ENCODE measurements around the gene TBC1D22A.

The TBC1D22A gene

GRCh38 chr22:46906326-46907045, 144.0 kb downstream of the TBC1D22A start:
- no peak overlapping the region for H3K9ac ChIP-seq (ENCODE audit: low read length)

DNA sequence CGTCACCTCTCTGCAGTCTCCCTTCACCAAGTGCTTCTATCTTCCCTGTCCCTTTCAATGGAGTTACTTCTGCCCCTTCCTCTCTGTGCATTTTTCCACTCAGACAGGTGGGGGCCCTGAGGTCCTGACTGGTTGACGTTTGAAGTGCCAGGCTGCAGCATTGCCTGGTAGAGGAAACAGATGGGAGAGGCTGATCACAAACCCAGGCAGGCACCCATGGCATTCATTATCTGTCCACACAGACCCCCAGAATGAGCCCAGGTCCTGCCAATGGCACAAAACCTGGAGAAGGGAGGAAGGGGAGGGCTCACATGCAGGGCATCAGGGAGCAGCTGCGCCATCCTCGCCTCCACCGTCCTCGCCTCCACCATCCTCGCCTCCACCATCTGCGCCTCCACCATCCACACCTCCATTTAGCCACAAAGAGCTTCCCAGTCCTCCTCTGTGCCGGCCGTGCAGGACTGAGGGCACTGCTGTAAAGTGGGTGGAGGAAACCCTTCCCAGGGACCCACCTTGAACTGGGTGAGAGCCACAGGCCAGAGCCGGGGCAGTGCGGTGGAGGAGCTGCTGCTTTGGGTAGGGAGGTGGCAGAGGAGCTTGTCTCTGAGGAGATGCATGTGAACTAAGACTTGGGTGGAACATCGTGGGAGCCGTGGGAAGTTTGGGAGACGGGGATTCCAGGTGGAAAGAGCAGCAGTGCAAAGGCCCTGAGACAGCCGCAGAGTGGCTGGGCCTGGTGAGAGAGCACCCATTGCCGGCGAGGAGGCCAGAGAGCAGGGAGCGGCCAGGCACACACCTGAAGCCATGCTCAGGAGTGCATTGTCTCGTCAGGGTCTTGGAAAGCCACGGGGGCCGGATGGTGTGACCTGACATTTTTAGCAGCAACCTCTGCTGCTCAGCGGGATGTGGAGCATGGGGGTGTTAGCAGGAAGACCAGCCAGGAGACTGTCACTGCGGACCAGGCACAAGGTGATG, 145.1 kb downstream of the TBC1D22A start:
- no peaks in the 10 kb centered on the region for H3F3A ChIP-seq (ENCODE audit: insufficient read depth, low read length)
- no peaks in the 10 kb centered on the region for H3K79me2 ChIP-seq (ENCODE audit: insufficient read depth, low read length)
- H2AFZ ChIP-seq (ENCODE audit: low read length): no peak overlapping the region
- no peaks in the 10 kb centered on the region for H3K9me3 ChIP-seq (ENCODE audit: low read length)
- H3K4me1 ChIP-seq (ENCODE audit: insufficient read depth, low read length, severe bottlenecking): peaks cover 13% of the 10 kb centered on the region
- no peak overlapping the region for H3K27ac ChIP-seq (ENCODE audit: low read depth, low read length, poor library complexity, severe bottlenecking)
- H4K20me1 ChIP-seq (ENCODE audit: insufficient read depth, low read length): no peaks in the 10 kb centered on the region
- H3K4me3 ChIP-seq (ENCODE audit: low read depth, low read length, poor library complexity, severe bottlenecking): no peak overlapping the region
- no peak overlapping the region for H3K9ac ChIP-seq (ENCODE audit: low read length)
- no peaks in the 10 kb centered on the region for H3K27me3 ChIP-seq (ENCODE audit: insufficient read depth, low read length)
- no peaks in the 10 kb centered on the region for H3K9me2 ChIP-seq (ENCODE audit: low read depth, low read length)
- peaks cover 6% of the 10 kb centered on the region; the same call in 1 of the 2 replicates for H3K36me3 ChIP-seq (ENCODE audit: insufficient read depth, low read length)
- TF ChIP-seq, protein P1, sequence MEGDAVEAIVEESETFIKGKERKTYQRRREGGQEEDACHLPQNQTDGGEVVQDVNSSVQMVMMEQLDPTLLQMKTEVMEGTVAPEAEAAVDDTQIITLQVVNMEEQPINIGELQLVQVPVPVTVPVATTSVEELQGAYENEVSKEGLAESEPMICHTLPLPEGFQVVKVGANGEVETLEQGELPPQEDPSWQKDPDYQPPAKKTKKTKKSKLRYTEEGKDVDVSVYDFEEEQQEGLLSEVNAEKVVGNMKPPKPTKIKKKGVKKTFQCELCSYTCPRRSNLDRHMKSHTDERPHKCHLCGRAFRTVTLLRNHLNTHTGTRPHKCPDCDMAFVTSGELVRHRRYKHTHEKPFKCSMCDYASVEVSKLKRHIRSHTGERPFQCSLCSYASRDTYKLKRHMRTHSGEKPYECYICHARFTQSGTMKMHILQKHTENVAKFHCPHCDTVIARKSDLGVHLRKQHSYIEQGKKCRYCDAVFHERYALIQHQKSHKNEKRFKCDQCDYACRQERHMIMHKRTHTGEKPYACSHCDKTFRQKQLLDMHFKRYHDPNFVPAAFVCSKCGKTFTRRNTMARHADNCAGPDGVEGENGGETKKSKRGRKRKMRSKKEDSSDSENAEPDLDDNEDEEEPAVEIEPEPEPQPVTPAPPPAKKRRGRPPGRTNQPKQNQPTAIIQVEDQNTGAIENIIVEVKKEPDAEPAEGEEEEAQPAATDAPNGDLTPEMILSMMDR (IDR thresholded peaks at IDR 0.05; ENCODE audit: low read length): no peak
- TF ChIP-seq EZH2 (IDR thresholded peaks at IDR 0.05; ENCODE audit: borderline replicate concordance, low read length): no peak
- H3K4me2 ChIP-seq (ENCODE audit: low read length): no peak overlapping the region

More at GRCh38 chr22:46906326-46907045, 144.0 kb downstream of the TBC1D22A start:
- Histone ChIP-seq H3K9me3 (ENCODE audit: low read length) (no peaks in the 10 kb centered on the region), H3K4me3 (ENCODE audit: low read depth, low read length, poor library complexity, severe bottlenecking) (no peak overlapping the region), H3K4me2 (ENCODE audit: low read length) (no peak overlapping the region), H3K4me1 (ENCODE audit: insufficient read depth, low read length, severe bottlenecking) (peaks cover 21% of the 10 kb centered on the region), H3F3A (ENCODE audit: insufficient read depth, low read length) (no peaks in the 10 kb centered on the region), H3K79me2 (ENCODE audit: insufficient read depth, low read length) (no peaks in the 10 kb centered on the region), H3K27ac (ENCODE audit: low read depth, low read length, poor library complexity, severe bottlenecking) (no peak overlapping the region), H3K27me3 (ENCODE audit: insufficient read depth, low read length) (no peaks in the 10 kb centered on the region), H2AFZ (ENCODE audit: low read length) (no peak overlapping the region), H4K20me1 (ENCODE audit: insufficient read depth, low read length) (no peaks in the 10 kb centered on the region), H3K9me2 (ENCODE audit: low read depth, low read length) (no peaks in the 10 kb centered on the region), H3K36me3 (ENCODE audit: insufficient read depth, low read length) (peaks cover 16% of the 10 kb centered on the region; the same call in 1 of the 2 replicates)
- TF ChIP-seq EZH2 (IDR thresholded peaks at IDR 0.05; ENCODE audit: borderline replicate concordance, low read length): no peak
- TF ChIP-seq, protein P1 (IDR thresholded peaks at IDR 0.05; ENCODE audit: low read length): no peak

DNA sequence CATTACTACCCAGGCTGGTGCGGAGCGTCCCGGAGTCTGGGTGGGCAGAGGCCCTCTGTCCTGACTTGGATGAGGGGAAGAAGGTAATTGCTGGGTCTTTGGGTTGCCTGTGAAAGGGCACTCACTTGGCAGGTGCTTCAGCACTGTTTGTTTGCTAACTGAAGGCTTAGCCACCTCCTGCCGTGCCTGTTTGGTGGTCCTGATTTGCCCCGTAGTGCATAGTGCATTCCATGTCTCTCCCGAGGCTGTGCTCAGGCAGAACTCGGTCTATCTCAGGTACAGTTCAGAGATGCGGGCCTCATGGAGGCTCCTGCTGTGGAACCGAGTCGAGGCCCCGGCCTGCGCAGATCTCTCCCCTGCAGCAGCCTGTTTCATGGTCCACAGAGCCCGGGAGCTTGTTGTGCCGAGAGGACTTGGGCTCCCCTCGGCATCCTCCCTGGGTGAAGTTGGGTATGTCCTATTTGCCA, 146.2 kb downstream of the TBC1D22A start:
- H4K20me1 ChIP-seq (ENCODE audit: insufficient read depth, low read length): no peaks in the 10 kb centered on the region
- H3K9me2 ChIP-seq (ENCODE audit: low read depth, low read length): no peaks in the 10 kb centered on the region
- peaks cover 11% of the 10 kb centered on the region; the same call in 1 of the 2 replicates for H3K36me3 ChIP-seq (ENCODE audit: insufficient read depth, low read length)
- H3K4me2 ChIP-seq (ENCODE audit: low read length): no peak overlapping the region
- H3K4me1 ChIP-seq (ENCODE audit: insufficient read depth, low read length, severe bottlenecking): peaks cover 1% of the 10 kb centered on the region
- no peaks in the 10 kb centered on the region for H3F3A ChIP-seq (ENCODE audit: insufficient read depth, low read length)
- no peaks in the 10 kb centered on the region for H3K9me3 ChIP-seq (ENCODE audit: low read length)
- no peaks in the 10 kb centered on the region for H3K79me2 ChIP-seq (ENCODE audit: insufficient read depth, low read length)
- no peak overlapping the region for H3K9ac ChIP-seq (ENCODE audit: low read length)
- TF ChIP-seq, protein P1 (IDR thresholded peaks at IDR 0.05; ENCODE audit: low read length): no peak
- TF ChIP-seq EZH2 (IDR thresholded peaks at IDR 0.05; ENCODE audit: borderline replicate concordance, low read length): no peak
- H3K27ac ChIP-seq (ENCODE audit: low read depth, low read length, poor library complexity, severe bottlenecking): no peak overlapping the region
- no peak overlapping the region for H3K4me3 ChIP-seq (ENCODE audit: low read depth, low read length, poor library complexity, severe bottlenecking)
- H3K27me3 ChIP-seq (ENCODE audit: insufficient read depth, low read length): no peaks in the 10 kb centered on the region
- H2AFZ ChIP-seq (ENCODE audit: low read length): no peak overlapping the region
